Heart right ventricle (tissue), 16 donors: ENCODE data around the gene ANKRD16. TPM values are rescaled to one million over a fixed set of nuclear protein-coding genes. Genes with fewer than 3 reads are reported as not detected.

Experiments
- ATAC-seq, 8 donors: fragments of 200-7000 bp; cut with Tn5 transposase; one replicate each; pipeline ENCODE4 v1.9.1; 2020; ENCODE audit warnings: mild to moderate bottlenecking in 8 of 8, moderate library complexity in 8 of 8, moderate number of reproducible peaks in 1 of 8
- DNase-seq, 2 donors: peaks; one replicate each; pipeline ENCODE4 v3.0.0-alpha.2; 2020
- H3K27ac ChIP-seq, 10 donors: fragments of 200-600 bp; sonication (generic) in 2 of 10; one replicate each; pipeline versions ENCODE4 v1.5.0 to v1.8.0; 2020 to 2022; ENCODE audit warnings: mild to moderate bottlenecking in 3 of 10
- H3K27me3 ChIP-seq, 7 donors: fragments of 200-600 bp; one replicate each; pipeline ENCODE4 v1.8.0; 2021 to 2022; ENCODE audit warnings: mild to moderate bottlenecking in 2 of 7
- H3K36me3 ChIP-seq, 9 donors: fragments of 200-600 bp; sonication (generic) in 1 of 9; one replicate each; pipeline versions ENCODE4 v1.5.0 to v1.8.0; 2020 to 2022; ENCODE audit warnings: mild to moderate bottlenecking in 2 of 9
- H3K4me1 ChIP-seq, 9 donors: fragments of 200-600 bp; sonication (generic) in 1 of 9; one replicate each; pipeline versions ENCODE4 v1.5.0 to v1.8.0; 2020 to 2022; ENCODE audit warnings: mild to moderate bottlenecking in 4 of 9
- H3K4me3 ChIP-seq, 10 donors: fragments of 200-600 bp; sonication (generic) in 2 of 10; one replicate each; pipeline versions ENCODE4 v1.5.0 to v1.8.0; 2020 to 2022; ENCODE audit warnings: mild to moderate bottlenecking in 7 of 10, moderate library complexity in 2 of 10
- H3K9me3 ChIP-seq, 11 donors: fragments of 200-600 bp in 10 of 11; sonication (generic) in 2 of 11; one replicate each; pipeline versions ENCODE4 v1.5.0 to v1.8.0; 2013 to 2022; ENCODE audit warnings: mild to moderate bottlenecking in 2 of 11, control low read depth in 1 of 11, moderate library complexity in 1 of 11
- WGBS, 2 donors: extraction: QIAGEN DNeasy Blood & Tissue Kit; methylation state at CpG; one replicate each; pipeline ENCODE4 v1.1.7; 2013; ENCODE audit warnings: inconsistent platforms in 1 of 2; 5-methylcytosine and 5-hydroxymethylcytosine counted together
- intact Hi-C, 10 donors: fragments of 100-400 bp; cut with DNase I; formaldehyde crosslinking; loops; one replicate each; pipeline versions ENCODE4 v1.11.1 to v1.14.2; 2022
- polyA plus RNA-seq, 2 donors: library from polyadenylated mRNA; stranded (reverse); fragments of 200-250 nt; gene quantifications; one replicate each; pipeline ENCODE4 v1.2.3, GENCODE V29; 2013
- total RNA-seq, 10 donors: library from RNA; stranded (reverse); fragmentation: NEBNext Ultra II Directional in 3 of 10; extraction: Animal tissue kit (Norgen Biotek cat#: 25700) in 3 of 10; gene quantifications; one replicate each; pipeline versions ENCODE4 v1.2.1 to v1.2.4, GENCODE V29; 2021 to 2023
- TF ChIP-seq, protein P1 (sequence below), 9 donors: fragments of 200-600 bp; sonication (generic) in 2 of 9; IDR thresholded peaks; one replicate each; pipeline versions ENCODE4 v1.5.0 to v1.8.0; 2021 to 2022; ENCODE audit warnings: antibody characterized with exemption in 9 of 9, mild to moderate bottlenecking in 5 of 9, moderate library complexity in 1 of 9
- donor health status: Arrhythmogenic right ventricular cardiomyopathy.
- donor health status: ischemic (EF 13 %, LVEDD 7.1; RV severe dilation, severe dysfunction).
- donor health status: healthy with polysubstance abuse.
- donor health status: DM: no; HTN: yes; CAD: no.
- donor health status: DM: no; HTN: no; CAD: no.
- donor health status: ischemic (EF 25% LVEDD 6.9; RV normal size, moderate dysfunction).
- donor health status: ischemic (EF 25% LVEDD 5.7; RV mildly dilated, moderate dysfunction).
- donor health status: healthy.
- donor health status: DM: yes; HTN: yes; CAD: no.
- donor health status: Ischemic cardiomyopathy.
- donor health status: ischemic (EF 35%, LVEDD 5.7; RV mildly dilated, moderate dysfunction).
- donor health status: nonischemic (EF 11% LVEDD 7.7; RV severe dilation, severe dysfunction).
- donor health status: DM: yes; HTN: yes; CAD: no.
- donor health status: PGD.
- donor health status: ischemic (EF 29% LVEDD 5.4; RV normal size, mild dysfunction).
- donor health status: nonischemic (EF 23%, LVEDD 6.1; RV moderate dilation, normal function).

Gene ANKRD16
- total and polyA plus RNA-seq, 12 donors, result 2.2 to 3.9 (median 3.4) TPM

- Histone ChIP-seq H3K27me3 (no peaks in the 10 kb centered on the region), H3K36me3 (peaks cover 0 to 100% (median 87%) of the 10 kb centered on the region in 9 donors), H3K4me3 (no peak overlapping the region), H3K9me3 (no peaks in the 10 kb centered on the region), H3K27ac (peak overlapping the region in 1 of 10 donors; percentile 6), H3K4me1 (no peaks in the 10 kb centered on the region)
- DNase-seq (no peak), ATAC-seq (no peak)
- WGBS, 2 donors, result 82 to 90% methylated on average over 8 of the region's 8 CpGs
- intact Hi-C loops, result no loop called here
- TF ChIP-seq, protein P1, sequence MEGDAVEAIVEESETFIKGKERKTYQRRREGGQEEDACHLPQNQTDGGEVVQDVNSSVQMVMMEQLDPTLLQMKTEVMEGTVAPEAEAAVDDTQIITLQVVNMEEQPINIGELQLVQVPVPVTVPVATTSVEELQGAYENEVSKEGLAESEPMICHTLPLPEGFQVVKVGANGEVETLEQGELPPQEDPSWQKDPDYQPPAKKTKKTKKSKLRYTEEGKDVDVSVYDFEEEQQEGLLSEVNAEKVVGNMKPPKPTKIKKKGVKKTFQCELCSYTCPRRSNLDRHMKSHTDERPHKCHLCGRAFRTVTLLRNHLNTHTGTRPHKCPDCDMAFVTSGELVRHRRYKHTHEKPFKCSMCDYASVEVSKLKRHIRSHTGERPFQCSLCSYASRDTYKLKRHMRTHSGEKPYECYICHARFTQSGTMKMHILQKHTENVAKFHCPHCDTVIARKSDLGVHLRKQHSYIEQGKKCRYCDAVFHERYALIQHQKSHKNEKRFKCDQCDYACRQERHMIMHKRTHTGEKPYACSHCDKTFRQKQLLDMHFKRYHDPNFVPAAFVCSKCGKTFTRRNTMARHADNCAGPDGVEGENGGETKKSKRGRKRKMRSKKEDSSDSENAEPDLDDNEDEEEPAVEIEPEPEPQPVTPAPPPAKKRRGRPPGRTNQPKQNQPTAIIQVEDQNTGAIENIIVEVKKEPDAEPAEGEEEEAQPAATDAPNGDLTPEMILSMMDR (IDR thresholded peaks at IDR 0.05), result no peak
These were observed 37.6 kb upstream of the ANKRD16 start for GRCh38 chr10:5927306-5927705.

- Histone ChIP-seq H3K27me3 (no peaks in the 10 kb centered on the region), H3K4me1 (no peaks in the 10 kb centered on the region), H3K27ac (no peak overlapping the region), H3K9me3 (no peaks in the 10 kb centered on the region), H3K4me3 (no peak overlapping the region), H3K36me3 (peaks cover 0 to 100% (median 86%) of the 10 kb centered on the region in 9 donors)
- WGBS, 2 donors, result 87% methylated on average over 10 of the region's 10 CpGs
- no peak for DNase-seq
- TF ChIP-seq, protein P1 (IDR thresholded peaks at IDR 0.05), result no peak
- ATAC-seq, result peak in 1 of 8 donors; percentile 58
- intact Hi-C loops, result no loop called here
These were observed 35.2 kb upstream of the ANKRD16 start for GRCh38 chr10:5924889-5925288.

DNA sequence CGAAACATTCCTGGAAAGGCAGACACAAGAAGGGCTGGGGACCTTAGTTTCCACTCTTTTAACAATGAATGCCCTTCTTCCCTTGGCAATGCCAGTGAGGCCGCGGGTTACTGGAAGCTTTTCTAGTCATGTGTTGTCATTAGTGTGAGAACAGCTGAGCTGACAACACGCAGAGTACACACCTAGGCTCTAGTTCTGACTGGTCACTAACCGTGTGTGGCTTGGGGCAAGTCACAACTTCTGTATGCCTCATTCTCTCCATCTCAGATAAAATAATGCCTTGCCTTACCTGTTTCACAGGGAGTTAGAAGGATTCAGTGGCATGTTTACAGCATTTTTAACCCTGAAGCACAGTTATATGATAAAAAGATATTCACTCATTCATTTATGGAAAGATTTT lies 32.1 kb upstream of the ANKRD16 start:
- no peak for DNase-seq
- H3K27me3 ChIP-seq, result no peaks in the 10 kb centered on the region
- ATAC-seq, result no peak
- no peaks in the 10 kb centered on the region for H3K9me3 ChIP-seq
- 86 to 88% methylated on average over 5 of the region's 5 CpGs for WGBS, 2 donors
- no peak overlapping the region for H3K4me3 ChIP-seq
- TF ChIP-seq, protein P1 (IDR thresholded peaks at IDR 0.05), result no peak
- intact Hi-C loops, result no loop called here
- H3K27ac ChIP-seq, result no peak overlapping the region
- H3K36me3 ChIP-seq, result peaks cover 0 to 100% (median 93%) of the 10 kb centered on the region in 9 donors
- no peaks in the 10 kb centered on the region for H3K4me1 ChIP-seq

- DNase-seq (no peak), ATAC-seq (no peak)
- H3K27ac ChIP-seq, result no peak overlapping the region
- TF ChIP-seq, protein P1 (IDR thresholded peaks at IDR 0.05), result no peak
- H3K9me3 ChIP-seq, result no peaks in the 10 kb centered on the region
- 96 to 97% methylated on average over 7 of the region's 7 CpGs for WGBS, 2 donors
- no peak overlapping the region for H3K4me3 ChIP-seq
- no peaks in the 10 kb centered on the region for H3K4me1 ChIP-seq
- no peaks in the 10 kb centered on the region for H3K27me3 ChIP-seq
- H3K36me3 ChIP-seq, result peaks cover 3 to 100% (median 91%) of the 10 kb centered on the region in 9 donors
- intact Hi-C loops, result no loop called here
These were observed 29.9 kb upstream of the ANKRD16 start for GRCh38 chr10:5919568-5919967.
